Urinary bladder (tissue), 4 donors: ENCODE data around the gene PON2. TPM values are rescaled to one million over a fixed set of nuclear protein-coding genes. Genes with fewer than 3 reads are reported as not detected.

Source experiments
- DNase-seq: peaks from one replicate; pipeline ENCODE4 v3.0.0-alpha.2; 2015; ENCODE audit errors: extremely low spot score
- H3K27ac ChIP-seq: one replicate; pipeline ENCODE4 v1.5.1; 2013; ENCODE audit warnings: low read depth, mild to moderate bottlenecking, moderate library complexity
- H3K36me3 ChIP-seq: one replicate; pipeline ENCODE4 v1.6.1; 2013; ENCODE audit warnings: mild to moderate bottlenecking, moderate library complexity; ENCODE audit not compliant: insufficient read depth
- H3K4me1 ChIP-seq: one replicate; pipeline ENCODE4 v1.6.1; 2013; ENCODE audit warnings: mild to moderate bottlenecking, moderate library complexity; ENCODE audit not compliant: insufficient read depth
- H3K4me3 ChIP-seq: one replicate; pipeline ENCODE4 v1.5.1; 2013; ENCODE audit warnings: low read depth, low read length
- WGBS: extraction: QIAGEN DNeasy Blood & Tissue Kit; methylation state at CpG from one replicate; pipeline ENCODE4 v1.1.7; 2013; 5-methylcytosine and 5-hydroxymethylcytosine counted together
- polyA plus RNA-seq: library from polyadenylated mRNA; stranded (reverse); fragments of 200-250 nt; gene quantifications from one replicate; pipeline ENCODE4 v1.2.3, GENCODE V29; 2013
- total RNA-seq: library from RNA; depleted of rRNA; stranded (reverse); fragments of >200 nt; gene quantifications from one replicate; pipeline ENCODE4 v1.2.3, GENCODE V29; 2014
- donor health status: healthy with polysubstance abuse.
- donor health status: healthy.

Gene PON2
- total and polyA plus RNA-seq, 2 donors, result 53.7 to 130 TPM

DNA sequence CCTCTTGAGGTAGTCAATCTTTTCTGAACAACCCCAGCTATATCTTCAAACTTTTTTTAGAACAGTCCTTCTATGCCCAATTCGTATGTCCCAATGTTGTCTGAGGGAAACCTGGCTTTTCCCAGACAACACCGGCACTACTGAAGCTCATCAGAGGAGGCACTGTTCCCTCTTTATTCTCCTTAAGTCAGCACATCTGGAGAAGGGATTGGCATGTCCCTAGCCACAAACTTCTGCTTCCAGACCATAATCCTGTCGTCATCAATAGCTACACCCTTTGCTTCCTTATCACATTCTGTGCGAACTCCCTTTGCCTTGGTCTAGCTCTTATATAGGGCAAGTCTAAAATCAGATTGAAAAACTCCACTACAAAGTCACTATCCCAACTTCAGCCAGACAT is 61.5 kb downstream of the PON2 start:
- WGBS, result 83% methylated on average over 4 of the region's 4 CpGs
- DNase-seq, result no peak
- H3K4me3 ChIP-seq, result no peak overlapping the region

DNA sequence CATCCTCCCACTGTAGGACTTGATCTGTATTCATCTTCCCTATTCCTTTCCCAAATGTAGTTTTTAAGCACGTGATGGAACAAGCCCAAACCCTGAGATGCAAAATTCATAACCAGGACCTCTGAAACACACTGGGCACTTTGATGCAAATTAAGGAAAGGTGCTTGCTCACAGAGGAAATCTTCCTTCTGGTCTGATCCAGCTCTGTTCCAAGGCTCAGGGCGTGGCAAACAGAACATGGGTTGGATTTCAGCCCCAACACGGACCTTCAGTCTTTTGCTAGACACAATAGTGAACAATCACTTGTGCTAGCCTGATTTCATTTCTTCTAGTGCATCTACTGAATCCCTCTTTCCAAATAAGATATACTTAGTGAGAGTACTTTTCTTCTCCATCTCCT is 66.6 kb downstream of the PON2 start:
- Histone ChIP-seq H3K36me3 (no peaks in the 10 kb centered on the region), H3K4me1 (no peaks in the 10 kb centered on the region), H3K4me3 (no peak overlapping the region), H3K27ac (no peak overlapping the region)
- DNase-seq, result no peak
- WGBS, result 82% methylated on average over 3 of the region's 3 CpGs

More for the DNA sequence above, 61.5 kb downstream of the PON2 start:
- Histone ChIP-seq H3K4me1 (no peaks in the 10 kb centered on the region), H3K36me3 (no peaks in the 10 kb centered on the region), H3K27ac (no peak overlapping the region)

DNA sequence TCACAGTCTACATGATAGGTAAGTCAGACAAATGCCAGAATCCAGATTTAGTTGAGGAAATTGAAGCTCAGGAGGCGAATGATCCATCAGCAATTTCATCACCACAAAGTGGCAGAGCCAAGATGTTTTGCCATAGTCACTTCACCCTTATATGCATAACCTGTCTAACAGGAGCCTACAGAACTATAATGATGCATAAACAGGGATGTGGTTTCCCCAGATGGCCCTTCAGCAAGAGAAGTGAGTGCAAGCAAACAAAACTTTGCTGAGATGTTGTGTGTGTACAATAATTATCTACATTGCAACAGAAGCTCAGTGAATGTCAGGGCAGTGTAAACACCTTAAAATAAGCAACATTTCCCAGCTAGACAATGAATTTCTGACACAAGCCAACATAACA is 67.2 kb downstream of the PON2 start:
- Histone ChIP-seq H3K4me3 (no peak overlapping the region), H3K4me1 (no peaks in the 10 kb centered on the region), H3K27ac (no peak overlapping the region), H3K36me3 (no peaks in the 10 kb centered on the region)
- WGBS, result 87% methylated on average over 1 of the region's 1 CpG
- no peak for DNase-seq

DNA sequence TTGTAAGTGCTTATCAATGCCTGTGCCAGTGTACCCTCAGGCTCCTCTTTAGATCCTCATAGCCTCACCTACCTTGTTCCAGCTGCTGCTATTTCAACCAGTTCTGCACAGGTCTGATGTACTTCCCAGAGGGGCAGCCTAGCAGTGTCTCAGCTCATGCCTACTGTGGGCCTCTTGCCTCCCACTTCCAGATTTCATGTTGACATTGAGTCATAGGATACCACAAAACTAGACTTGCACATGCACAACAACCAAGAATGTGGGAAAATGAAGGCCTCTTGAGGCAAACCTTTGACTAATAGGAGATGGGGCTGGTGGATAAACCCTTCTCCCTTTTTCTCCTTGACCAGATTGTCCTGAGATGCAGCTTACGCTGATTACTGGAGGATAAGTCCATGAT is 69.7 kb downstream of the PON2 start:
- Histone ChIP-seq H3K36me3 (no peaks in the 10 kb centered on the region), H3K27ac (no peak overlapping the region), H3K4me1 (no peaks in the 10 kb centered on the region), H3K4me3 (no peak overlapping the region)
- no peak for DNase-seq
- WGBS, result 100% methylated on average over 1 of the region's 1 CpG

DNA sequence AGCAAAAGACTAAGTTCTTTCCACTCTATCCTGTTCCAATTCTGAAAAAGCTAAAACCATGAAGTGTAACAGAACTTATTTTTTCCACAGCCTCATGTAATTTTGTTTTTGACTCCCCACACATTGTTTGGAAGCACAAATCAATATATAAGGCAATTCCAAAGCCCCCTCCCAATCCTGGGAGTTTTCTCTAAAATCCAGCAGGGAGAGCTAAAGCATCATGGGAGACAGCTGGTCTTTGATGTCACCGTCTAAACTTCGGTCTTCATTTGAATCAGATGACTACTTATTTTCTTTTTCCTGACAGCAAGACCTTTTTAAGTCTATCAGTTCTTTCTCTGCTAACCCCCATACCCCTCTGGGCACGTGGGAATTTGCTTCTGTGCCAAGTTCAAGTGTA is 77.2 kb downstream of the PON2 start:
- Histone ChIP-seq H3K4me1 (no peaks in the 10 kb centered on the region), H3K36me3 (no peaks in the 10 kb centered on the region), H3K27ac (no peak overlapping the region), H3K4me3 (no peak overlapping the region)
- WGBS, result 56% methylated on average over 3 of the region's 3 CpGs
- DNase-seq, result no peak

Other genes with a start within 250 kb of the PON2 start
- gene PON1, start 110.5 kb downstream of the PON2 start, total RNA-seq, result not detected
- gene PON1, start 110.5 kb downstream of the PON2 start, polyA plus RNA-seq, result 0.13 TPM
- 3.7 TPM for gene PON3, start 38.7 kb downstream of the PON2 start, total RNA-seq
- gene PON3, start 38.7 kb downstream of the PON2 start, polyA plus RNA-seq, result 3.7 TPM
- gene ASB4, start 50.9 kb upstream of the PON2 start, total RNA-seq, result 1.9 TPM
- gene ASB4, start 50.9 kb upstream of the PON2 start, polyA plus RNA-seq, result 0.47 TPM
- gene PDK4, start 161.5 kb upstream of the PON2 start, total RNA-seq, result 16.4 TPM
- gene PDK4, start 161.5 kb upstream of the PON2 start, polyA plus RNA-seq, result 183 TPM